Progenitor cell of endocrine pancreas (in vitro differentiated cells): ENCODE measurements around the gene PRKCQ. TPM values are rescaled to one million over a fixed set of nuclear protein-coding genes. Genes with fewer than 3 reads are reported as not detected.

ENCODE experiments used
- DNase-seq: peaks from one replicate; pipeline ENCODE4 v3.0.0; 2021; ENCODE audit warnings: low spot score; ENCODE audit not compliant: unreplicated experiment
- H3K27ac Mint-ChIP-seq: 2 replicates; pipeline ENCODE4 v1.8.0; 2021; ENCODE audit warnings: mild to moderate bottlenecking, moderate library complexity, mixed read lengths
- H3K27me3 Mint-ChIP-seq: 2 replicates; pipeline ENCODE4 v1.8.0; 2021; ENCODE audit warnings: mixed read lengths
- H3K36me3 Mint-ChIP-seq: 2 replicates; pipeline ENCODE4 v1.8.0; 2022; ENCODE audit warnings: mixed read lengths; ENCODE audit not compliant: insufficient read depth
- H3K4me1 Mint-ChIP-seq: 2 replicates; pipeline ENCODE4 v1.8.0; 2021; ENCODE audit warnings: low read depth, mixed read lengths
- H3K4me3 Mint-ChIP-seq: 2 replicates; pipeline ENCODE4 v1.8.0; 2021; ENCODE audit warnings: low read depth, mild to moderate bottlenecking, moderate library complexity, mixed read lengths
- H3K9me3 Mint-ChIP-seq: 2 replicates; pipeline ENCODE4 v1.8.0; 2021; ENCODE audit warnings: low read depth, mixed read lengths
- CTCF ChIP-seq: fragments of 200-600 bp; sonication (generic); IDR thresholded peaks from one replicate; pipeline ENCODE4 v1.5.0; 2021; ENCODE audit warnings: antibody characterized with exemption, mild to moderate bottlenecking; ENCODE audit not compliant: unreplicated experiment
- total RNA-seq: library from RNA; stranded (reverse); gene quantifications from 2 replicates; pipeline ENCODE4 v1.2.1, GENCODE V29; 2021

Gene PRKCQ
- total RNA-seq, 1 donor from 2014 or later, result 5.6 TPM

- H3K27ac Mint-ChIP-seq, result no peak overlapping the region
- DNase-seq, result no peak
- H3K4me1 Mint-ChIP-seq, result no peaks in the 10 kb centered on the region
- peaks cover 15% of the 10 kb centered on the region for H3K36me3 Mint-ChIP-seq
- no peaks in the 10 kb centered on the region for H3K9me3 Mint-ChIP-seq
- TF ChIP-seq CTCF, result no peak
- no peak overlapping the region for H3K4me3 Mint-ChIP-seq
- H3K27me3 Mint-ChIP-seq, result peaks cover 31% of the 10 kb centered on the region
These were observed 89.5 kb downstream of the PRKCQ start for GRCh38 chr10:6490614-6491013.

GRCh38 chr10:6487920-6488319 lies 92.2 kb downstream of the PRKCQ start:
- Mint-ChIP-seq H3K9me3 (no peaks in the 10 kb centered on the region), H3K27ac (no peak overlapping the region), H3K4me3 (no peak overlapping the region), H3K4me1 (no peaks in the 10 kb centered on the region), H3K36me3 (peaks cover 21% of the 10 kb centered on the region), H3K27me3 (peaks cover 32% of the 10 kb centered on the region)
- no peak for DNase-seq
- TF ChIP-seq CTCF, result no peak

- H3K27ac Mint-ChIP-seq, result no peak overlapping the region
- no peak for TF ChIP-seq CTCF
- no peak for DNase-seq
- H3K27me3 Mint-ChIP-seq, result peaks cover 30% of the 10 kb centered on the region
- no peaks in the 10 kb centered on the region for H3K9me3 Mint-ChIP-seq
- peaks cover 27% of the 10 kb centered on the region for H3K36me3 Mint-ChIP-seq
- no peak overlapping the region for H3K4me3 Mint-ChIP-seq
- no peaks in the 10 kb centered on the region for H3K4me1 Mint-ChIP-seq
These were observed 93.8 kb downstream of the PRKCQ start for GRCh38 chr10:6486309-6486708.

- Mint-ChIP-seq H3K36me3 (peaks cover 26% of the 10 kb centered on the region), H3K27me3 (peaks cover 19% of the 10 kb centered on the region), H3K9me3 (peaks cover 3% of the 10 kb centered on the region), H3K4me1 (no peaks in the 10 kb centered on the region), H3K4me3 (no peak overlapping the region), H3K27ac (no peak overlapping the region)
- no peak for DNase-seq
- no peak for TF ChIP-seq CTCF
These were observed 97.2 kb downstream of the PRKCQ start for GRCh38 chr10:6482737-6483357.

- H3K4me3 Mint-ChIP-seq, result no peak overlapping the region
- peaks cover 10% of the 10 kb centered on the region for H3K27me3 Mint-ChIP-seq
- H3K9me3 Mint-ChIP-seq, result peaks cover 3% of the 10 kb centered on the region
- peaks cover 10% of the 10 kb centered on the region for H3K4me1 Mint-ChIP-seq
- DNase-seq, result no peak
- H3K36me3 Mint-ChIP-seq, result peaks cover 19% of the 10 kb centered on the region
- H3K27ac Mint-ChIP-seq, result no peak overlapping the region
- TF ChIP-seq CTCF, result no peak
These were observed 101.4 kb downstream of the PRKCQ start for GRCh38 chr10:6478722-6479121.
